Measurements from ENCODE around the gene SCO1.

DNA sequence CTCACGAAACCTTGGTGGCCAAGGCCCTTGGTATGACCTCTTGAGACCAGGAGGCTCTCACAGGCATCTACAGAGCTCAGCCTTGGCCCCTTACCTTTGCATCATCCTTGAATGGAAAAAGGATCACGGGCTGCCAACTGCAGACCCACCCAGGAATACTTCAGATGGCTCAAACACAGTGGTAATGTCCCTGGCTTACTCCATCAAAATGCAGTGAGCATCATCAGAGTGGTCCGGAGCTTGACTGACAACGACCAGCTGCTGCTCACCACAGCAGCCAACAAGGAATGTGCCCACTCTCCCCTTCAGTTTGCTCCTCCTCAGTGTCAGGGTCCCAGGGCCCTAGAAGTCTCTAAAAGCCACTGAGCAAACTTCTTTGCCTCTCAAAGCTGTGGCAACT, 22.6 kb downstream of the SCO1 start:
- TF ChIP-seq, protein P1, sequence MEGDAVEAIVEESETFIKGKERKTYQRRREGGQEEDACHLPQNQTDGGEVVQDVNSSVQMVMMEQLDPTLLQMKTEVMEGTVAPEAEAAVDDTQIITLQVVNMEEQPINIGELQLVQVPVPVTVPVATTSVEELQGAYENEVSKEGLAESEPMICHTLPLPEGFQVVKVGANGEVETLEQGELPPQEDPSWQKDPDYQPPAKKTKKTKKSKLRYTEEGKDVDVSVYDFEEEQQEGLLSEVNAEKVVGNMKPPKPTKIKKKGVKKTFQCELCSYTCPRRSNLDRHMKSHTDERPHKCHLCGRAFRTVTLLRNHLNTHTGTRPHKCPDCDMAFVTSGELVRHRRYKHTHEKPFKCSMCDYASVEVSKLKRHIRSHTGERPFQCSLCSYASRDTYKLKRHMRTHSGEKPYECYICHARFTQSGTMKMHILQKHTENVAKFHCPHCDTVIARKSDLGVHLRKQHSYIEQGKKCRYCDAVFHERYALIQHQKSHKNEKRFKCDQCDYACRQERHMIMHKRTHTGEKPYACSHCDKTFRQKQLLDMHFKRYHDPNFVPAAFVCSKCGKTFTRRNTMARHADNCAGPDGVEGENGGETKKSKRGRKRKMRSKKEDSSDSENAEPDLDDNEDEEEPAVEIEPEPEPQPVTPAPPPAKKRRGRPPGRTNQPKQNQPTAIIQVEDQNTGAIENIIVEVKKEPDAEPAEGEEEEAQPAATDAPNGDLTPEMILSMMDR (IDR thresholded peaks at IDR 0.05; ENCODE audit: low read depth, low read length), result no peak
- no peak for TF ChIP-seq EZH2phosphoT487 (IDR thresholded peaks at IDR 0.05; ENCODE audit: low read depth)

All from OCI-LY3 (cell line).